Left lobe of liver (tissue), 2 donors: ENCODE results near the gene SIGLEC6. TPM values are rescaled to one million over a fixed set of nuclear protein-coding genes. Genes with fewer than 3 reads are reported as not detected.

ENCODE experiments used
- ATAC-seq: fragments of 200-7000 bp; cut with Tn5 transposase; one replicate; pipeline ENCODE4 v1.9.1; 2020; ENCODE audit warnings: mild to moderate bottlenecking, moderate library complexity
- DNase-seq: peaks from one replicate; pipeline ENCODE4 v3.0.0-alpha.2; 2020; ENCODE audit warnings: low spot score
- total RNA-seq: library from RNA; stranded (reverse); gene quantifications from one replicate; pipeline ENCODE4 v1.2.1, GENCODE V29; 2021
- donor health status: DM: no; HTN: no; CAD: no; lungs with moderate emphysema.
- donor health status: DM: no; HTN: yes; CAD: no.

The SIGLEC6 gene
- total RNA-seq, 1 donor from 2014 or later, result 0.20 TPM

GRCh38 chr19:51549533-51550324, 18.3 kb upstream of the SIGLEC6 start:
- DNase-seq, result no peak
- ATAC-seq, result no peak

GRCh38 chr19:51548891-51549305, 17.4 kb upstream of the SIGLEC6 start:
- no peak for DNase-seq

GRCh38 chr19:51548213-51548651, 16.8 kb upstream of the SIGLEC6 start:
- ATAC-seq (no peak), DNase-seq (no peak)

More at GRCh38 chr19:51548891-51549305, 17.4 kb upstream of the SIGLEC6 start:
- ATAC-seq, result no peak

- DNase-seq, result no peak
- ATAC-seq, result no peak
Measured at GRCh38 chr19:51547397-51548212, 16.1 kb upstream of the SIGLEC6 start.

- ATAC-seq (no peak), DNase-seq (no peak)
Measured at GRCh38 chr19:51546650-51547396, 15.4 kb upstream of the SIGLEC6 start.

GRCh38 chr19:51546107-51546649, 14.7 kb upstream of the SIGLEC6 start:
- ATAC-seq (no peak), DNase-seq (no peak)

- ATAC-seq (no peak), DNase-seq (no peak)
Measured at GRCh38 chr19:51544038-51544437, 12.6 kb upstream of the SIGLEC6 start.

- DNase-seq, result no peak
- ATAC-seq, result no peak
Measured at GRCh38 chr19:51542699-51543098, 11.2 kb upstream of the SIGLEC6 start.

- DNase-seq (no peak), ATAC-seq (no peak)
Measured at GRCh38 chr19:51541458-51542357, 10.2 kb upstream of the SIGLEC6 start.

- ATAC-seq, result no peak
- DNase-seq, result no peak
Measured at GRCh38 chr19:51539821-51540366, 8.4 kb upstream of the SIGLEC6 start.

GRCh38 chr19:51535535-51535934, 4.1 kb upstream of the SIGLEC6 start:
- ATAC-seq, result no peak
- no peak for DNase-seq

GRCh38 chr19:51530616-51531015, 854 bp downstream of the SIGLEC6 start:
- DNase-seq, result no peak

GRCh38 chr19:51529301-51529700, 2.2 kb downstream of the SIGLEC6 start:
- ATAC-seq (no peak), DNase-seq (no peak)

More at GRCh38 chr19:51530616-51531015, 854 bp downstream of the SIGLEC6 start:
- ATAC-seq, result no peak

- no peak for DNase-seq
- no peak for ATAC-seq
Measured at GRCh38 chr19:51525651-51526050, 5.8 kb downstream of the SIGLEC6 start.

GRCh38 chr19:51524666-51525264, 6.7 kb downstream of the SIGLEC6 start:
- ATAC-seq (no peak), DNase-seq (no peak)

- no peak for ATAC-seq
- DNase-seq, result no peak
Measured at GRCh38 chr19:51521781-51522180, 9.7 kb downstream of the SIGLEC6 start.

- DNase-seq, result no peak
- no peak for ATAC-seq
Measured at GRCh38 chr19:51521357-51521756, 10.1 kb downstream of the SIGLEC6 start.

GRCh38 chr19:51520728-51521127, 10.7 kb downstream of the SIGLEC6 start:
- DNase-seq, result no peak
- ATAC-seq, result no peak

GRCh38 chr19:51514866-51515481, 16.5 kb downstream of the SIGLEC6 start:
- ATAC-seq (peak; percentile 95), DNase-seq (no peak)
